CD14-positive monocyte (primary cell): ENCODE results near the gene CD37. TPM values are rescaled to one million over a fixed set of nuclear protein-coding genes. Genes with fewer than 3 reads are reported as not detected.

ENCODE experiments used
- DNase-seq, 3 donors: peaks; one replicate each; pipeline ENCODE4 v3.0.0-alpha.2; 2011 to 2022
- H2AFZ ChIP-seq: 2 replicates; pipeline ENCODE4 v1.6.0; 2012; ENCODE audit warnings: mild to moderate bottlenecking, low read depth, low read length, inconsistent platforms; ENCODE audit not compliant: insufficient read depth, poor library complexity, severe bottlenecking
- H3K27ac ChIP-seq, 2 donors: 1 replicate in 1 of 2; 2 replicates in 1 of 2; pipeline ENCODE4 v1.5.1; 2012 to 2013; ENCODE audit warnings: low read length in 2 of 2, control low read depth in 1 of 2, inconsistent platforms in 1 of 2, low read depth in 1 of 2, mild to moderate bottlenecking in 1 of 2
- H3K27me3 ChIP-seq, 2 donors: one replicate each; pipeline versions ENCODE4 v1.6.0 to v1.6.1; 2011 to 2013; ENCODE audit warnings: low read length in 2 of 2; ENCODE audit not compliant: control insufficient read depth in 2 of 2, insufficient read depth in 2 of 2
- H3K36me3 ChIP-seq, 2 donors: replicated peaks in 1 of 2; 1 replicate in 1 of 2; 2 replicates in 1 of 2; pipeline versions ENCODE4 v1.5.1 to v1.6.1; 2012 to 2013; ENCODE audit warnings: low read length in 2 of 2, control low read depth in 1 of 2, inconsistent platforms in 1 of 2, mild to moderate bottlenecking in 1 of 2; ENCODE audit not compliant: insufficient read depth in 2 of 2, control insufficient read depth in 1 of 2
- H3K4me1 ChIP-seq, 2 donors: 1 replicate in 1 of 2; 2 replicates in 1 of 2; pipeline versions ENCODE4 v1.5.1 to v1.6.1; 2012 to 2013; ENCODE audit warnings: low read length in 2 of 2, control low read depth in 1 of 2, inconsistent platforms in 1 of 2, mild to moderate bottlenecking in 1 of 2, moderate library complexity in 1 of 2; ENCODE audit not compliant: insufficient read depth in 2 of 2, control insufficient read depth in 1 of 2
- H3K4me2 ChIP-seq: replicated peaks from 2 replicates; pipeline ENCODE3; 2012; ENCODE audit warnings: low read length, moderate library complexity, mild to moderate bottlenecking; ENCODE audit not compliant: poor library complexity, severe bottlenecking; ENCODE audit errors: extremely low read depth
- H3K4me3 ChIP-seq, 3 experiments: fragments of 200-600 bp in 1 of 3; sonication (generic) in 1 of 3; replicated peaks in 1 of 3; 1 replicate in 2 of 3; 2 replicates in 1 of 3; pipeline ENCODE4 v1.5.1; 2011 to 2013; ENCODE audit warnings: low read length in 3 of 3, mild to moderate bottlenecking in 3 of 3, control low read depth in 2 of 3, low read depth in 2 of 3, inconsistent platforms in 1 of 3, moderate library complexity in 1 of 3
- H3K79me2 ChIP-seq: 2 replicates; pipeline ENCODE4 v1.6.0; 2012; ENCODE audit warnings: mild to moderate bottlenecking, control low read depth, inconsistent platforms, low read length, moderate library complexity; ENCODE audit not compliant: insufficient read depth
- H3K9ac ChIP-seq: 2 replicates; pipeline ENCODE4 v1.6.0; 2017; ENCODE audit warnings: low read length, mild to moderate bottlenecking; ENCODE audit not compliant: insufficient read depth, poor library complexity, severe bottlenecking
- H3K9me3 ChIP-seq, 2 donors: replicated peaks in 1 of 2; 1 replicate in 1 of 2; 2 replicates in 1 of 2; pipeline versions ENCODE4 v1.5.1 to v1.6.1; 2012 to 2013; ENCODE audit warnings: low read length in 2 of 2, control low read depth in 1 of 2; ENCODE audit not compliant: control insufficient read depth in 1 of 2, insufficient read depth in 1 of 2
- H4K20me1 ChIP-seq: 2 replicates; pipeline ENCODE4 v1.6.0; 2012; ENCODE audit warnings: mild to moderate bottlenecking, low read length, control low read depth, moderate library complexity; ENCODE audit not compliant: insufficient read depth
- H3K27ac Mint-ChIP-seq, 7 donors: one replicate each; pipeline ENCODE4 v1.8.0; 2020; ENCODE audit warnings: mild to moderate bottlenecking in 7 of 7, mixed read lengths in 7 of 7, moderate library complexity in 6 of 7, inconsistent platforms in 2 of 7
- H3K27me3 Mint-ChIP-seq, 3 donors: one replicate each; pipeline ENCODE4 v1.8.0; 2021 to 2022; ENCODE audit warnings: low read depth in 3 of 3, mild to moderate bottlenecking in 3 of 3, mixed read lengths in 3 of 3, moderate library complexity in 3 of 3, inconsistent platforms in 1 of 3
- H3K36me3 Mint-ChIP-seq, 2 donors: one replicate each; pipeline ENCODE4 v1.8.0; 2020; ENCODE audit warnings: mixed read lengths in 2 of 2, inconsistent platforms in 1 of 2, mild to moderate bottlenecking in 1 of 2
- H3K4me1 Mint-ChIP-seq: one replicate; pipeline ENCODE4 v1.8.0; 2020; ENCODE audit warnings: mild to moderate bottlenecking, mixed read lengths
- H3K4me3 Mint-ChIP-seq, 2 donors: one replicate each; pipeline ENCODE4 v1.8.0; 2020; ENCODE audit warnings: mild to moderate bottlenecking in 2 of 2, mixed read lengths in 2 of 2, moderate library complexity in 1 of 2
- H3K9me3 Mint-ChIP-seq, 7 donors: one replicate each; pipeline ENCODE4 v1.8.0; 2020 to 2022; ENCODE audit warnings: mixed read lengths in 7 of 7, mild to moderate bottlenecking in 6 of 7, moderate library complexity in 6 of 7, inconsistent platforms in 2 of 7
- WGBS: methylation state at CpG from one replicate; pipeline ENCODE4 v1.1.5; 2013; ENCODE audit warnings: missing lambda C conversion rate; ENCODE audit not compliant: insufficient coverage; 5-methylcytosine and 5-hydroxymethylcytosine counted together
- intact Hi-C, 2 donors: fragments of 100-400 bp; cut with micrococcal nuclease; formaldehyde crosslinking; loops; one replicate each; pipeline versions ENCODE4 v1.15.0 to v1.15.1; 2023
- polyA plus RNA-seq, 3 donors: library from polyadenylated mRNA; depleted of rRNA in 1 of 3; unstranded in 2 of 3; stranded (reverse) in 1 of 3; fragments of 300-500 nt in 2 of 3; fragments of >200 nt in 1 of 3; fragmentation: Illumina TruSeq in 2 of 3; gene quantifications; 1 replicate in 2 of 3; 2 replicates in 1 of 3; pipeline ENCODE4 v1.2.3, GENCODE V29; 2012 to 2021
- TF ChIP-seq, protein P1 (sequence below): fragments of 200-600 bp; IDR thresholded peaks from one replicate; pipeline ENCODE4 v1.8.0; 2022; ENCODE audit warnings: antibody characterized with exemption, mild to moderate bottlenecking

CD37 gene
- polyA plus RNA-seq, 3 donors: 147 to 380 (median 194) TPM

DNA sequence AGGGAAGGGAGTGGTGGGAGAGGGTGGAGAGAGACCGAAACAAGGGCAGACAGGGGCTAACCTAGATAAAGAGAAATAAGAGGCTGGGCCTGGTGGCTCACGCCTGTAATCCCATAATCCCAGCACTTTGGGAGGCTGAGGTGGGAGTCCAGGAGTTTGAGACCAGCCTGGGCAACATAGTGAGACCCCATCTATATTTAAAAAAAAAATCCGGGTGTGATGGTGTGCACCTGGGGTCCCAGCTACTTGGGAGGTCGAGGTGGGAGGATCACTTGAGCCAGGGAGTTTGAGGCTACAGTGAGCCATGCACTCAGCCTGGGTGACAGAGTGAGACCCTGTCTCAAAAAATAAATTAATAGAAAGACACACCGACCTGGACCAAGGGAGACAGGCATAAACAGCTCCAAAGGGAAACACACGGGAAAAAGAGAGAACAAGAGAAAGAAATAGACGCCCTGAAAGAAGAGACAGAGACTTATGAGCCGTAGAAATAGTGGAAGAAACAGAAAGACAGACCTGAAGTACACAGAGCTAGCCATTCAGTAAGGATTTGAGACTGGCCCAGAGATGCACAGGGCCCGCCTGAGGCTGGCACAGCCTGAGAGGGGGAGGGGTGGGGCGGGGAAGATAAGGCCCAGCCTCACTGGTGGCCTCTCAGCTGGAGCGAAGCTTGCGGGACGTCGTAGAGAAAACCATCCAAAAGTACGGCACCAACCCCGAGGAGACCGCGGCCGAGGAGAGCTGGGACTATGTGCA is 2.2 kb downstream of the CD37 start:
- H3K4me3 Mint-ChIP-seq: peak overlapping the region in 1 of 2 donors; percentile 96
- H3K36me3 ChIP-seq: peaks cover 22 to 40% of the 10 kb centered on the region in 2 donors
- peaks cover 0 to 3% (median 2%) of the 10 kb centered on the region in 3 donors for H3K27me3 Mint-ChIP-seq
- WGBS: 96% methylated on average over 12 of the region's 19 CpGs
- peak overlapping the region in 5 of 7 donors; percentile 16 to 100 (median 81) for H3K27ac Mint-ChIP-seq
- peaks cover 62% of the 10 kb centered on the region for H3K4me1 Mint-ChIP-seq
- no peaks in the 10 kb centered on the region for H3K27me3 ChIP-seq
- H3K79me2 ChIP-seq: peaks cover 36% of the 10 kb centered on the region
- H3K4me3 ChIP-seq: peak overlapping the region in 1 of 3 experiments; percentile 98
- H3K36me3 Mint-ChIP-seq: peaks cover 24 to 40% of the 10 kb centered on the region in 2 donors
- H3K9me3 Mint-ChIP-seq: peaks cover 0 to 6% (median 0%) of the 10 kb centered on the region in 7 donors
- peak overlapping the region in 1 of 2 donors; percentile 95 for H3K27ac ChIP-seq
- TF ChIP-seq, protein P1, sequence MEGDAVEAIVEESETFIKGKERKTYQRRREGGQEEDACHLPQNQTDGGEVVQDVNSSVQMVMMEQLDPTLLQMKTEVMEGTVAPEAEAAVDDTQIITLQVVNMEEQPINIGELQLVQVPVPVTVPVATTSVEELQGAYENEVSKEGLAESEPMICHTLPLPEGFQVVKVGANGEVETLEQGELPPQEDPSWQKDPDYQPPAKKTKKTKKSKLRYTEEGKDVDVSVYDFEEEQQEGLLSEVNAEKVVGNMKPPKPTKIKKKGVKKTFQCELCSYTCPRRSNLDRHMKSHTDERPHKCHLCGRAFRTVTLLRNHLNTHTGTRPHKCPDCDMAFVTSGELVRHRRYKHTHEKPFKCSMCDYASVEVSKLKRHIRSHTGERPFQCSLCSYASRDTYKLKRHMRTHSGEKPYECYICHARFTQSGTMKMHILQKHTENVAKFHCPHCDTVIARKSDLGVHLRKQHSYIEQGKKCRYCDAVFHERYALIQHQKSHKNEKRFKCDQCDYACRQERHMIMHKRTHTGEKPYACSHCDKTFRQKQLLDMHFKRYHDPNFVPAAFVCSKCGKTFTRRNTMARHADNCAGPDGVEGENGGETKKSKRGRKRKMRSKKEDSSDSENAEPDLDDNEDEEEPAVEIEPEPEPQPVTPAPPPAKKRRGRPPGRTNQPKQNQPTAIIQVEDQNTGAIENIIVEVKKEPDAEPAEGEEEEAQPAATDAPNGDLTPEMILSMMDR: no peak
- peak overlapping the region; percentile 98 for H3K4me2 ChIP-seq
- intact Hi-C loops: no loop called here
- no peak for DNase-seq
- H4K20me1 ChIP-seq: peaks cover 39% of the 10 kb centered on the region
- no peak overlapping the region for H2AFZ ChIP-seq
- H3K9me3 ChIP-seq: no peaks in the 10 kb centered on the region
- H3K9ac ChIP-seq: peak overlapping the region; percentile 47
- H3K4me1 ChIP-seq: peaks cover 47 to 70% of the 10 kb centered on the region in 2 donors

- Histone ChIP-seq H3K36me3 (peaks cover 22 to 40% of the 10 kb centered on the region in 2 donors), H3K27ac (peak overlapping the region in 1 of 2 donors; percentile 95), H3K79me2 (peaks cover 36% of the 10 kb centered on the region), H3K27me3 (no peaks in the 10 kb centered on the region), H2AFZ (no peak overlapping the region), H4K20me1 (peaks cover 39% of the 10 kb centered on the region), H3K4me3 (no peak overlapping the region), H3K4me2 (no peak overlapping the region), H3K9me3 (no peaks in the 10 kb centered on the region), H3K4me1 (peaks cover 40 to 63% of the 10 kb centered on the region in 2 donors), H3K9ac (no peak overlapping the region)
- peaks cover 24 to 40% of the 10 kb centered on the region in 2 donors for H3K36me3 Mint-ChIP-seq
- H3K4me1 Mint-ChIP-seq: peaks cover 56% of the 10 kb centered on the region
- TF ChIP-seq, protein P1: no peak
- intact Hi-C loops: no loop called here
- DNase-seq: no peak
- WGBS: 96% methylated on average over 33 of the region's 34 CpGs
- H3K27me3 Mint-ChIP-seq: peaks cover 0 to 3% (median 2%) of the 10 kb centered on the region in 3 donors
- peaks cover 0 to 6% (median 0%) of the 10 kb centered on the region in 7 donors for H3K9me3 Mint-ChIP-seq
- H3K27ac Mint-ChIP-seq: peak overlapping the region in 5 of 7 donors; percentile 10 to 73 (median 62)
- peak overlapping the region in 1 of 2 donors; percentile 55 for H3K4me3 Mint-ChIP-seq
Measured at GRCh38 chr19:49338023-49338677, 2.9 kb downstream of the CD37 start.
